ENCODE measurements around the gene PLXNA4. TPM values are rescaled to one million over a fixed set of nuclear protein-coding genes. Genes with fewer than 3 reads are reported as not detected.

Gene PLXNA4
- total RNA-seq, 2 donors from 2014 or later = 24.0 to 42.7 TPM

DNA sequence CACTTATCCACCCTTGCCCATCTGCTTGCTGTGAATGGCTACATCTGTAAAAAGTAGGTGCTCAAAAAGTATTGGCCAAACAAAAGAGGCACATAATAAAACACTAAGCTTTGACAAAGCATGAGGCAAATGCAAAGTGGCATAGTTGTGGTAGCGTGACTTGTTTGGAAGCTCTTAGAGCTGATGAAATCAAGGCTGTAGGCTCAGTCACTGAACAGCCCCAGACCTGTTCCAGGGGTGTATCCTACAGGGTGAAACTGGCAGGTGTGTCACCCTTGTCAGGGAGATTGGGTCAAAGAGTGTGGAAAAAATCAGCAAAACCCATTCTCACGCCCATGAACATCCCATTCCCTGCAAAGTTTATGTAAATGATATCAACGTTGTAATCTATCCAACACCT lies 427.4 kb downstream of the PLXNA4 start:
- DNase-seq = no peak
- Histone ChIP-seq H3K4me1 (ENCODE audit: control insufficient read depth, insufficient read depth, low read length) (no peaks in the 10 kb centered on the region), H3K9me3 (ENCODE audit: control insufficient read depth, low read length) (no peaks in the 10 kb centered on the region), H3K27ac (ENCODE audit: low read depth, low read length) (no peak overlapping the region), H3K9ac (ENCODE audit: extremely low read depth, low read length, poor library complexity, severe bottlenecking) (no peak overlapping the region), H3K36me3 (ENCODE audit: control insufficient read depth, insufficient read depth, low read length) (peaks cover 18% of the 10 kb centered on the region), H3K27me3 (ENCODE audit: control insufficient read depth, insufficient read depth, low read length, poor library complexity, severe bottlenecking) (no peaks in the 10 kb centered on the region), H3K4me3 (ENCODE audit: low read length) (no peak overlapping the region)
- WGBS, 2 experiments (ENCODE audit: insufficient coverage in 1 of 2, insufficient read length in 1 of 2) = 97 to 100% methylated on average over 1 to 3 of the region's 3 CpGs
- Mint-ChIP-seq H3K9me3 (no peaks in the 10 kb centered on the region), H3K27me3 (ENCODE audit: insufficient read depth) (peaks cover 2% of the 10 kb centered on the region), H3K4me1 (no peaks in the 10 kb centered on the region), H3K36me3 (ENCODE audit: low read depth) (peaks cover 60% of the 10 kb centered on the region), H3K27ac (no peak overlapping the region), H3K4me3 (no peak overlapping the region)
- TF ChIP-seq, protein P1, sequence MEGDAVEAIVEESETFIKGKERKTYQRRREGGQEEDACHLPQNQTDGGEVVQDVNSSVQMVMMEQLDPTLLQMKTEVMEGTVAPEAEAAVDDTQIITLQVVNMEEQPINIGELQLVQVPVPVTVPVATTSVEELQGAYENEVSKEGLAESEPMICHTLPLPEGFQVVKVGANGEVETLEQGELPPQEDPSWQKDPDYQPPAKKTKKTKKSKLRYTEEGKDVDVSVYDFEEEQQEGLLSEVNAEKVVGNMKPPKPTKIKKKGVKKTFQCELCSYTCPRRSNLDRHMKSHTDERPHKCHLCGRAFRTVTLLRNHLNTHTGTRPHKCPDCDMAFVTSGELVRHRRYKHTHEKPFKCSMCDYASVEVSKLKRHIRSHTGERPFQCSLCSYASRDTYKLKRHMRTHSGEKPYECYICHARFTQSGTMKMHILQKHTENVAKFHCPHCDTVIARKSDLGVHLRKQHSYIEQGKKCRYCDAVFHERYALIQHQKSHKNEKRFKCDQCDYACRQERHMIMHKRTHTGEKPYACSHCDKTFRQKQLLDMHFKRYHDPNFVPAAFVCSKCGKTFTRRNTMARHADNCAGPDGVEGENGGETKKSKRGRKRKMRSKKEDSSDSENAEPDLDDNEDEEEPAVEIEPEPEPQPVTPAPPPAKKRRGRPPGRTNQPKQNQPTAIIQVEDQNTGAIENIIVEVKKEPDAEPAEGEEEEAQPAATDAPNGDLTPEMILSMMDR (conservative IDR thresholded peaks at IDR 0.05) = no peak

DNA sequence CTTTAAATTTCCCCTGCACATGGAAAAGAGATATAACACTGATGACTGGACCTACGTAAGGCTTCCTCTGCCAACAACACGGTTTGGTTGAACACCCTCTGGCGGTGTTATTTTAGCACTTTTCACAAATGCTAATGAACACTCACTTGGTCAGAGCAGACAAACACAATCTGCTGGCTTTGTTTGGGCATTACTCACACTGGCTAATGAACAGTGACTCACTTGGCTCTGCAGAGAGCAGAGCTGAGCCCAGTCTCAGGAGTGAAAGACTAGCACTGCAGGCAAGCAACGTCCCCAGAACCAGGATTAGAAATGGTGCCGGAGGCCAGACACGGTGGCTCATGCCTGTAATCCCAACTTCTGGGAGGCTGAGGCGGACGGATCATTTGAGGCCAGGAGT lies 430.8 kb downstream of the PLXNA4 start:
- DNase-seq = no peak
- Mint-ChIP-seq H3K36me3 (ENCODE audit: low read depth) (peaks cover 53% of the 10 kb centered on the region), H3K4me3 (no peak overlapping the region), H3K4me1 (peaks cover 16% of the 10 kb centered on the region), H3K27me3 (ENCODE audit: insufficient read depth) (no peaks in the 10 kb centered on the region), H3K9me3 (no peaks in the 10 kb centered on the region), H3K27ac (no peak overlapping the region)
- TF ChIP-seq, protein P1 (conservative IDR thresholded peaks at IDR 0.05) = no peak
- WGBS, 2 experiments (ENCODE audit: insufficient coverage in 1 of 2, insufficient read length in 1 of 2) = 70 to 78% methylated on average over 5 to 8 of the region's 8 CpGs
- Histone ChIP-seq H3K27ac (ENCODE audit: low read depth, low read length) (no peak overlapping the region), H3K36me3 (ENCODE audit: control insufficient read depth, insufficient read depth, low read length) (peaks cover 25% of the 10 kb centered on the region), H3K27me3 (ENCODE audit: control insufficient read depth, insufficient read depth, low read length, poor library complexity, severe bottlenecking) (no peaks in the 10 kb centered on the region), H3K4me1 (ENCODE audit: control insufficient read depth, insufficient read depth, low read length) (no peaks in the 10 kb centered on the region), H3K9me3 (ENCODE audit: control insufficient read depth, low read length) (no peaks in the 10 kb centered on the region), H3K4me3 (ENCODE audit: low read length) (no peak overlapping the region), H3K9ac (ENCODE audit: extremely low read depth, low read length, poor library complexity, severe bottlenecking) (no peak overlapping the region)

DNA sequence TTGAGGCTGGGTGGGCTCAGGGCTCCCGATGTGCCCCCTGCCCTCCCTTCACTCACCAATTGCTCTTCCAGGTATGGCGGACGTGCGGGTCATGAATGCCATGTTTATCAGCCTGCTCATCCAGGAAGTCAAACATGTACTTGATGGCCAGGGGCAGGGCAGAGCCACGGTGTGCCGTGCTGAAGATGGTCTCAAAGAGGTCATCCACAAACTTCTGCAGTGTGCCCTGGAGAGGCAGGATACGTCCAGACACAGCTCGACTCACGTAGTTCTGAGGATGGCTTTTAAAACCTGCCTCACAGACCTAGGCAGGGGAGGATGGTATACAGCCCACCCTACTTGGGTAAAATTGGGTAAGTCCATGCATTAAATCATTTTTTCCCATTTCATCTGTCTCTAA lies 431.2 kb downstream of the PLXNA4 start:
- no peak for DNase-seq
- TF ChIP-seq, protein P1 (conservative IDR thresholded peaks at IDR 0.05) = no peak
- Histone ChIP-seq H3K9ac (ENCODE audit: extremely low read depth, low read length, poor library complexity, severe bottlenecking) (no peak overlapping the region), H3K27me3 (ENCODE audit: control insufficient read depth, insufficient read depth, low read length, poor library complexity, severe bottlenecking) (no peaks in the 10 kb centered on the region), H3K27ac (ENCODE audit: low read depth, low read length) (no peak overlapping the region), H3K4me1 (ENCODE audit: control insufficient read depth, insufficient read depth, low read length) (no peaks in the 10 kb centered on the region), H3K4me3 (ENCODE audit: low read length) (no peak overlapping the region), H3K9me3 (ENCODE audit: control insufficient read depth, low read length) (no peaks in the 10 kb centered on the region), H3K36me3 (ENCODE audit: control insufficient read depth, insufficient read depth, low read length) (peaks cover 29% of the 10 kb centered on the region)
- WGBS, 2 experiments (ENCODE audit: insufficient coverage in 1 of 2, insufficient read length in 1 of 2) = 96 to 98% methylated on average over 5 to 9 of the region's 9 CpGs
- Mint-ChIP-seq H3K9me3 (no peaks in the 10 kb centered on the region), H3K36me3 (ENCODE audit: low read depth) (peaks cover 55% of the 10 kb centered on the region), H3K27me3 (ENCODE audit: insufficient read depth) (no peaks in the 10 kb centered on the region), H3K4me3 (no peak overlapping the region), H3K27ac (no peak overlapping the region), H3K4me1 (peaks cover 16% of the 10 kb centered on the region)

Measured in endodermal cell (in vitro differentiated cells).